Adrenal gland (tissue), 19 donors: ENCODE data around the gene DIO2. TPM values are rescaled to one million over a fixed set of nuclear protein-coding genes. Genes with fewer than 3 reads are reported as not detected.
A peak's percentile ranks its signal among the peaks of the same experiment; 100 is the strongest.

ENCODE experiments used
- DNase-seq, 7 donors: peaks; one replicate each; pipeline ENCODE4 v3.0.0-alpha.2; 2019 to 2020
- H3K27ac ChIP-seq, 5 donors: fragments of 200-600 bp; sonication (generic) in 4 of 5; 1 replicate in 3 of 5; 2 replicates in 2 of 5; pipeline versions ENCODE4 v1.5.1 to v1.8.0; 2016 to 2020; ENCODE audit warnings: mild to moderate bottlenecking in 1 of 5
- H3K27me3 ChIP-seq: fragments of 200-600 bp; 2 replicates; pipeline ENCODE4 v1.8.0; 2021
- H3K36me3 ChIP-seq, 2 donors: fragments of 200-600 bp; replicated peaks in 1 of 2; 1 replicate in 1 of 2; 2 replicates in 1 of 2; pipeline versions ENCODE4 v1.5.1 to v1.8.0; 2018 to 2022
- H3K4me1 ChIP-seq, 2 donors: fragments of 200-600 bp; replicated peaks in 1 of 2; 1 replicate in 1 of 2; 2 replicates in 1 of 2; pipeline versions ENCODE4 v1.5.1 to v1.8.0; 2018 to 2021
- H3K4me3 ChIP-seq, 4 donors: fragments of 200-600 bp; sonication (generic) in 3 of 4; one replicate each; pipeline ENCODE4 v1.5.1; 2016 to 2018
- H3K9me3 ChIP-seq, 3 donors: fragments of 200-600 bp; sonication (generic) in 1 of 3; replicated peaks in 1 of 3; 1 replicate in 2 of 3; 2 replicates in 1 of 3; pipeline versions ENCODE4 v1.5.1 to v1.8.0; 2016 to 2021
- POLR2A ChIP-seq, 2 donors: fragments of 450-650 bp; IDR thresholded peaks; one replicate each; pipeline ENCODE4 v1.6.1; 2017; ENCODE audit warnings: antibody characterized with exemption in 2 of 2, mild to moderate bottlenecking in 2 of 2, moderate library complexity in 1 of 2
- WGBS, 4 donors: extraction: QIAGEN DNeasy Blood & Tissue Kit in 2 of 4; methylation state at CpG; one replicate each; pipeline versions ENCODE4 v1.1.5 to v1.1.7; 2013 to 2017; 5-methylcytosine and 5-hydroxymethylcytosine counted together
- intact Hi-C, 2 donors: fragments of 100-400 bp; cut with DNase I; formaldehyde crosslinking; loops; one replicate each; pipeline versions ENCODE4 v1.14.1 to v1.15.0; 2022 to 2023
- long read RNA-seq, 10 donors: library from polyadenylated mRNA in 3 of 10; unstranded in 2 of 10; stranded (forward) in 1 of 10; transcript quantifications; one replicate each; pipeline ENCODE4 v2.0.0 and lab custom pipeline, GENCODE V29; 2021 to 2026
- polyA plus RNA-seq, 3 donors: library from polyadenylated mRNA; stranded (reverse); fragments of 200-250 nt in 2 of 3; fragments of 350-450 nt in 1 of 3; fragmentation: Illumina TruSeq in 1 of 3; extraction: RNeasy Lipid Tissue Mini Kit (QIAGEN cat#74804) in 1 of 3; gene quantifications; one replicate each; pipeline ENCODE4 v1.2.3, GENCODE V29; 2013 to 2014
- total RNA-seq, 9 donors: library from RNA; depleted of rRNA in 4 of 9; stranded (reverse); fragments of >200 nt in 4 of 9; fragments of 120-200 nt in 1 of 9; fragmentation: NEBNext Ultra II Directional in 1 of 9; extraction: Animal tissue kit (Norgen Biotek cat#: 25700) in 1 of 9; gene quantifications; one replicate each; pipeline versions ENCODE4 v1.1.0 to v1.2.4, GENCODE V29; 2013 to 2023
- TF ChIP-seq, protein P1 (sequence below), 6 experiments: fragments of 450-650 bp in 4 of 6; fragments of 200-600 bp in 2 of 6; sonication (generic) in 1 of 6; IDR thresholded peaks; 1 replicate in 5 of 6; 2 replicates in 1 of 6; pipeline versions ENCODE4 v1.5.1 to v1.8.0; 2016 to 2021; ENCODE audit warnings: antibody characterized with exemption in 6 of 6, mild to moderate bottlenecking in 2 of 6, moderate library complexity in 1 of 6
- donor health status: healthy with polysubstance abuse.
- donor health status: Bipolar disorder and iron deficiency.
- donor health status: DM: yes; HTN: yes; CAD: no.
- donor health status: DM: no; HTN: no; CAD: no.
- donor health status: DM: no; HTN: no; CAD: no.
- donor health status: DM: yes; HTN: yes; CAD: no.

The DIO2 gene
- total RNA-seq: 10 to 100 TPM in 2 of 9 donors, 1 to 10 TPM in 7; 1.5 to 98.6 (median 2.9) TPM
- polyA plus RNA-seq: 10 to 100 TPM in 1 of 3 donors, 1 to 10 TPM in 1, under 1 TPM in 1; 0.77 to 40.1 (median 2.9) TPM
- long read RNA-seq, donor 1, full-length matches to known transcripts: 1 of 1 reads
- long read RNA-seq, donor 1, partial matches to known transcripts: 0 of 1 reads
- long read RNA-seq, donor 1, other reads (novel, unspliced or antisense): 0 of 1 reads
- long read RNA-seq, donor 2: 0 reads
- long read RNA-seq, donor 3, full-length matches to known transcripts: 1 of 1 reads
- long read RNA-seq, donor 3, partial matches to known transcripts: 0 of 1 reads
- long read RNA-seq, donor 3, other reads (novel, unspliced or antisense): 0 of 1 reads
- long read RNA-seq, donor 4, full-length matches to known transcripts: 1 of 4 reads
- long read RNA-seq, donor 4, partial matches to known transcripts: 0 of 4 reads
- long read RNA-seq, donor 4, other reads (novel, unspliced or antisense): 3 of 4 reads
- long read RNA-seq, donor 5: 0 reads
- long read RNA-seq, donor 6: 0 reads
- long read RNA-seq, donor 7: 0 reads
- long read RNA-seq, donor 8, full-length matches to known transcripts: 3 of 3 reads
- long read RNA-seq, donor 8, partial matches to known transcripts: 0 of 3 reads
- long read RNA-seq, donor 8, other reads (novel, unspliced or antisense): 0 of 3 reads
- long read RNA-seq, donor 9: 0 reads
- long read RNA-seq, donor 10: 0 reads

GRCh38 chr14:80211153-80212022 lies at the start of gene DIO2:
Gene DIO2, minus strand, starts transcription at chr14:80211504. Its CDS starts 32 bp downstream, at chr14:80211472.
- H3K27ac ChIP-seq: peak within 1 kb of the TSS in 1 of 5 donors; percentile 28
- intact Hi-C loops: no loop called here
- no peaks in the 10 kb centered on the region for H3K36me3 ChIP-seq
- peak; percentile 18 to 66 (median 38) for DNase-seq
- peaks cover 0 to 6% of the 10 kb centered on the region in 2 donors for H3K4me1 ChIP-seq
- H3K4me3 ChIP-seq: peak within 1 kb of the TSS in 2 of 4 donors; percentile 4 to 41
- H3K27me3 ChIP-seq: no peaks in the 10 kb centered on the region
- TF ChIP-seq POLR2A (IDR thresholded peaks at IDR 0.05): no peak
- TF ChIP-seq, protein P1, sequence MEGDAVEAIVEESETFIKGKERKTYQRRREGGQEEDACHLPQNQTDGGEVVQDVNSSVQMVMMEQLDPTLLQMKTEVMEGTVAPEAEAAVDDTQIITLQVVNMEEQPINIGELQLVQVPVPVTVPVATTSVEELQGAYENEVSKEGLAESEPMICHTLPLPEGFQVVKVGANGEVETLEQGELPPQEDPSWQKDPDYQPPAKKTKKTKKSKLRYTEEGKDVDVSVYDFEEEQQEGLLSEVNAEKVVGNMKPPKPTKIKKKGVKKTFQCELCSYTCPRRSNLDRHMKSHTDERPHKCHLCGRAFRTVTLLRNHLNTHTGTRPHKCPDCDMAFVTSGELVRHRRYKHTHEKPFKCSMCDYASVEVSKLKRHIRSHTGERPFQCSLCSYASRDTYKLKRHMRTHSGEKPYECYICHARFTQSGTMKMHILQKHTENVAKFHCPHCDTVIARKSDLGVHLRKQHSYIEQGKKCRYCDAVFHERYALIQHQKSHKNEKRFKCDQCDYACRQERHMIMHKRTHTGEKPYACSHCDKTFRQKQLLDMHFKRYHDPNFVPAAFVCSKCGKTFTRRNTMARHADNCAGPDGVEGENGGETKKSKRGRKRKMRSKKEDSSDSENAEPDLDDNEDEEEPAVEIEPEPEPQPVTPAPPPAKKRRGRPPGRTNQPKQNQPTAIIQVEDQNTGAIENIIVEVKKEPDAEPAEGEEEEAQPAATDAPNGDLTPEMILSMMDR (IDR thresholded peaks at IDR 0.05): no peak
- WGBS, 4 donors: 39 to 43% (median 41%) methylated on average over 9 to 17 of the region's 17 CpGs
- no peaks in the 10 kb centered on the region for H3K9me3 ChIP-seq

GRCh38 chr14:80260645-80261044 lies 49.3 kb upstream of the DIO2 start:
- 68 to 83% (median 80%) methylated on average over 5 of the region's 5 CpGs for WGBS, 4 donors

DNA sequence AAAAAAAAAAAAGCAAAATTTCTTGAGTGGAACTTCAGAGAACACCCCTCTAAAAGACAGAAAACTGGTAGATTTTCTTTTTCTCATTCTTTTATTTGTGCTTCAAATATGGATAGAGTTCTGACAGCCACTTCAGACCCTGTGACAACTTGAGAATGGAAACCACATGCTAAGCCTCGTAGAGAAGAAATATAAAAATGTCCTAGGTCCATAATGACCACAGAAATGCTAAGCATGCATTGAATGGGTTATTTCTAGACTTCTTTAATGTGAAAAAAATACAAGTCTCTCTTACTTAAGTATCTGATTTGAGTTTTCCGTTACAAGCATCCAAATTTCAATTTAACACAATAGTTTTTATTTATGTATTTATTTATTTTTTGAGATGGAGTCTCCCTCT lies 28.3 kb upstream of the DIO2 start:
- WGBS, 4 donors: 80 to 86% (median 83%) methylated on average over 2 of the region's 2 CpGs
- H3K4me1 ChIP-seq: no peaks in the 10 kb centered on the region
- TF ChIP-seq, protein P1 (IDR thresholded peaks at IDR 0.05): no peak
- no peak for TF ChIP-seq POLR2A (IDR thresholded peaks at IDR 0.05)

More at GRCh38 chr14:80260645-80261044, 49.3 kb upstream of the DIO2 start:
- H3K4me1 ChIP-seq: no peaks in the 10 kb centered on the region
- no peak for TF ChIP-seq POLR2A (IDR thresholded peaks at IDR 0.05)
- TF ChIP-seq, protein P1 (IDR thresholded peaks at IDR 0.05): no peak
- no peaks in the 10 kb centered on the region for H3K27me3 ChIP-seq
- intact Hi-C loops: no loop called here
- H3K4me3 ChIP-seq: no peak overlapping the region
- H3K27ac ChIP-seq: no peak overlapping the region
- DNase-seq: no peak
- no peaks in the 10 kb centered on the region for H3K36me3 ChIP-seq
- no peaks in the 10 kb centered on the region for H3K9me3 ChIP-seq

More for the DNA sequence above, 28.3 kb upstream of the DIO2 start:
- H3K27me3 ChIP-seq: no peaks in the 10 kb centered on the region
- H3K27ac ChIP-seq: no peak overlapping the region
- DNase-seq: no peak
- H3K36me3 ChIP-seq: no peaks in the 10 kb centered on the region
- H3K9me3 ChIP-seq: peaks cover 0 to 4% (median 0%) of the 10 kb centered on the region in 3 donors
- H3K4me3 ChIP-seq: no peak overlapping the region
- intact Hi-C loops: no loop called here
